ENCODE data around the gene NKAIN1.

The NKAIN1 gene

DNA sequence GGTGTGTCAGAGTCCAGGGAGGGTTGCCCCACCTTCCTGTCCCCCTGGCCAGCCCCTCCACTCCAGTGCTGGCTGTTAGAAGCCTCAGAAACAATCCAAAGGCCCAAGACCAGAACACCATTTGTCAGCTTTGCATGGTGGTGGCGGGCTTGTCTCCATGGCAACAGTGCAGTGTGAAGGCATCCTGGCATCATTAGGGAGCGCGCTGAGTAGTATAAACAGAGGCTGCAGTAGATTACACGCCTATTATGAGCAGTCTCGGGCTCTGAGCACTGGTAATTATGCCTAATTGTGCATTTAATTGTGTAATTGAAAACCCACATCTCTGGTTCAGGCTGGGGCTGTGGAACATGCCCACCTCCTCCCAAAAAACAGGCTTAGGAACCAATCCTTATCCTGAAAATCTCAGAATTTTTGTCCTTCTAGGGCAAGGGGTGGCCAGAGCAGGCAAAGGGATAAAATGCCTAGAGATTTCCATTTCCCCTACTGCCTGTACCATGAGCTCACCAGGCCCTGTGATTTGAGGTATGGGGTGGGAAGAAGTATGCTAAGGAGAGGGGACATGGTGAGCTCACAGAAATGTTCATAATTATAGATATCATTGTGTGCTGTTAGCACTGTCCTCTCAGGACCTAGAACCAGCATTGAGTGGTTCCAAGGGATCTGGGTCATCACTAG, 11.7 kb downstream of the NKAIN1 start:
- DNase-seq (ENCODE audit: low read depth in 2 of 2), result no peak
- TF ChIP-seq, protein P1, sequence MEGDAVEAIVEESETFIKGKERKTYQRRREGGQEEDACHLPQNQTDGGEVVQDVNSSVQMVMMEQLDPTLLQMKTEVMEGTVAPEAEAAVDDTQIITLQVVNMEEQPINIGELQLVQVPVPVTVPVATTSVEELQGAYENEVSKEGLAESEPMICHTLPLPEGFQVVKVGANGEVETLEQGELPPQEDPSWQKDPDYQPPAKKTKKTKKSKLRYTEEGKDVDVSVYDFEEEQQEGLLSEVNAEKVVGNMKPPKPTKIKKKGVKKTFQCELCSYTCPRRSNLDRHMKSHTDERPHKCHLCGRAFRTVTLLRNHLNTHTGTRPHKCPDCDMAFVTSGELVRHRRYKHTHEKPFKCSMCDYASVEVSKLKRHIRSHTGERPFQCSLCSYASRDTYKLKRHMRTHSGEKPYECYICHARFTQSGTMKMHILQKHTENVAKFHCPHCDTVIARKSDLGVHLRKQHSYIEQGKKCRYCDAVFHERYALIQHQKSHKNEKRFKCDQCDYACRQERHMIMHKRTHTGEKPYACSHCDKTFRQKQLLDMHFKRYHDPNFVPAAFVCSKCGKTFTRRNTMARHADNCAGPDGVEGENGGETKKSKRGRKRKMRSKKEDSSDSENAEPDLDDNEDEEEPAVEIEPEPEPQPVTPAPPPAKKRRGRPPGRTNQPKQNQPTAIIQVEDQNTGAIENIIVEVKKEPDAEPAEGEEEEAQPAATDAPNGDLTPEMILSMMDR (IDR thresholded peaks at IDR 0.05; ENCODE audit: low read depth, low read length), result no peak
- no peak overlapping the region for H3K4me3 ChIP-seq (replicated peaks in 1 of 2; ENCODE audit: low read depth in 2 of 2, low read length in 2 of 2)

DNA sequence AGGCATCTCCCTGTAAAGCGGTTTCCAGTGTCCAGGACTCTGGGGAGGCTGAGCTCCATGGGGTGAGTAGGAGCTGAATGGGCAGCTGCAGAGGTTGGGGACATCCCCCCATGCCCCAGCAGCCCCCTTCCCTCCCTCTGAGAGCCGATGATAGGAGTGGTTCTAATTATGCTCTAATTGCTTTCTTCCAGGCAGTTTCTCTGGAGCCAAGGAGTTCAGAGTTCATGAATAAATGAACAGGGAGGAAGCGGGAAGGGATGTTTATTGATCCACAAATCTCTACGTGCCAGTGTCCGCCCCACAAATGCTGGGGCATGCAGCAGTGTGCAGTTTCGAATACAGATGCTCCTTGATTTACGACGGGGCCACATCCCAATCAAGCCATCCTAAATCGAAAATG, 15.6 kb downstream of the NKAIN1 start:
- DNase-seq (ENCODE audit: low read depth in 2 of 2), result no peak
- TF ChIP-seq, protein P1 (IDR thresholded peaks at IDR 0.05; ENCODE audit: low read depth, low read length), result no peak

DNA sequence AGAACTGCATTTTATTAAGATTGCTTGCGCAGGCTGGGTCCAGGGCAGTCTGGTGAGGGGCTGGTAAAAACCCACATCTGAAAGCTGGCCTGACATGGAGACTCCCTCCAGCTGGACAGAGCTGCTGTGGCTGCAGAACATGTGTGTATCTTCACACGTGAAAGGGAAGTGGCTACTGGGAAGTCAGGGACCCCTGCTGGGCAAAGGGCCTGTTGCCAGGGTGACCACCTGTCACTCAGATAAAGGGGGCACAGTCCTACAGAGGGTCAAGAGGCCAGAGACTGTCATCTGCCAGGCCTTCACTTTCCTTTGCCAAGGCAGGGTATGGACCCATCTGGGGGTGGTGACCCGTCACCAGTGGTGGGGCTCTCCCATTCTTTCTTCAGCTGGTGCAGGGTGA, 17.5 kb downstream of the NKAIN1 start:
- DNase-seq (ENCODE audit: low read depth in 2 of 2), result no peak
- H3K4me3 ChIP-seq (replicated peaks in 1 of 2; ENCODE audit: low read depth in 2 of 2, low read length in 2 of 2), result no peak overlapping the region
- TF ChIP-seq, protein P1 (IDR thresholded peaks at IDR 0.05; ENCODE audit: low read depth, low read length), result no peak

More for the DNA sequence above, 15.6 kb downstream of the NKAIN1 start:
- H3K4me3 ChIP-seq (replicated peaks in 1 of 2; ENCODE audit: low read depth in 2 of 2, low read length in 2 of 2), result no peak overlapping the region

DNA sequence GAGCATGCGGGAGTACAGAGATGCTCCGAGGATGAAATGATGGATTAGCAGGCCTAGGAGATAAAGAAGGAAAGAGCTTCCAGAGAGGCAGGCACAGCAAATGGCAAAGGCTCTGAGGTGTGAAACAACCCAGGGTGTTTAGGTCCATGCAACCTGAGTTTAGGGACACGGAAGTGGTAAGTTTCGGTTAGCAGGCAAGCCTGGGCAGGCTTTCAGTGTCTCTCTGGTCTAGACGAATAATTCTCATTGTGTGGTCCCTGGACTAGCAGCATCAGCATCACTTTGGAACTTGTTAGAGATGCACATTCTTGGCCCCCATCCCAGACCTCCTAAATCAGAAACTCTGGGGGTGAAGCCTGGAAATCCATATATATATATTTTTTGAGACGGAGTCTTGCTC, 18.6 kb downstream of the NKAIN1 start:
- DNase-seq (ENCODE audit: low read depth in 2 of 2), result no peak
- no peak overlapping the region for H3K4me3 ChIP-seq (replicated peaks in 1 of 2; ENCODE audit: low read depth in 2 of 2, low read length in 2 of 2)
- TF ChIP-seq, protein P1 (IDR thresholded peaks at IDR 0.05; ENCODE audit: low read depth, low read length), result no peak

DNA sequence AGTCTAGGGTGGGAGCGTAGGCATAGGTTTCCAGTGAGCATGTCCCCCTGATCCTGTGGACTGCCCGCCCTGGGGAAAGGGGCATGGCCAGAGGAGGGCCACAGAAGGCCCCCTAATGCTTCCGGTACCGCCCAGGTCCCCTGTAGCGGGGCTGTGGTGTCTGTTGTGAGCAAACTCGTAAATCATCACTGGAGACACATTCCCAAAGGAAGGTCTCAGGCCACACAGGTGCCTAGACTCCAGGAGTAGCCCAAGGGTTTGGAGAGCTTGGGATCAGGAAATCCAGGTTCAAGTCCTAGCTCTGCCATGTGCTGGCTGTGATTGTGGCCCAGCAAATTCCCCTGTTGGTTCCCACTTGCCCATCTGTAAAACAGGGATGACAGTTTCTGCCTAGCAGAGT, 20.2 kb downstream of the NKAIN1 start:
- TF ChIP-seq, protein P1 (IDR thresholded peaks at IDR 0.05; ENCODE audit: low read depth, low read length), result no peak
- no peak for DNase-seq (ENCODE audit: low read depth in 2 of 2)
- no peak overlapping the region for H3K4me3 ChIP-seq (replicated peaks in 1 of 2; ENCODE audit: low read depth in 2 of 2, low read length in 2 of 2)

DNA sequence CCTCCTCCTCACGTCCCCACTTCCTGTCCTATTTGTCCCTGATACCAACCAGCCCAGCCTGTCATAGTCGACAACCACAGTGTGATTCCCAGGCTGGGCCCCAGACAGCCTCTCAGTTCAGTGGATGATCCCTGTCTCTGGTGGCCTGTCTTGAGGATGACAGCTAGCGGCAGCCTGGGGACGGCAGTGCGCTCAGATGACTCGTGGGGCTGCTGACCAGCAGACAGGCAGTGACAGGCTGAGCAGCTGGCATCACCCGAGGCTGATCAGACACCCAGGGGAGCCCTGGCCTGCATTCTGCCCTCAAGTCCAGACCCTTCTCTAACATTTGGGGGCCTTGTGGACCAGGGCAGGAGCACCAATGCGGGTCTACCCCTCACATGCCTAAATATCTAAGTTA, 21.0 kb downstream of the NKAIN1 start:
- DNase-seq (ENCODE audit: low read depth in 2 of 2), result no peak
- TF ChIP-seq, protein P1 (IDR thresholded peaks at IDR 0.05; ENCODE audit: low read depth, low read length), result no peak
- no peak overlapping the region for H3K4me3 ChIP-seq (replicated peaks in 1 of 2; ENCODE audit: low read depth in 2 of 2, low read length in 2 of 2)

DNA sequence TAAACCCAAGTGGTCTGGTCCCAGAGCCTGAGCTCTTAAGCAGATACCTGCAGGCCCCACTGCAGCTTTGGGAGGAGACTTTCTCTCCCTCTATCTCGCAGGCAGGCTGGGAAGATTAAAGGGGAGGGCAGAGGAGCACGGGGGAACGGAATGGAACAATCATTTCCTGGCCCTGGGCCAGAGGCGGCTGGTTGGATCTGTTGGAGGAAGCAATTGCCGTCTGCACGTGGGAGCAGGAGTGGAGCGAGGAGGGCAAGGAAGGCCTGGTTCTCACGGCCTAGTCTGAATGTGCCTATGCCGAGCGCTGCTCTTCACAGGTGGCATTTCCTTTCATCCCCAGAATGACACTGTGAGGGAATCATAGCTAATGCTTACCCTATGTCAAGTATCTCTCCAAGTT, 23.7 kb downstream of the NKAIN1 start:
- peak; percentile 55 to 57 for DNase-seq (ENCODE audit: low read depth in 2 of 2)
- TF ChIP-seq, protein P1 (IDR thresholded peaks at IDR 0.05; ENCODE audit: low read depth, low read length), result no peak

More for the DNA sequence above, 23.7 kb downstream of the NKAIN1 start:
- H3K4me3 ChIP-seq (replicated peaks in 1 of 2; ENCODE audit: low read depth in 2 of 2, low read length in 2 of 2), result no peak overlapping the region

All from cardiac fibroblast (primary cell).